Astrocyte (in vitro differentiated cells and primary cell): ENCODE results near the gene ISG15. TPM values are rescaled to one million over a fixed set of nuclear protein-coding genes. Genes with fewer than 3 reads are reported as not detected.
A peak's percentile ranks its signal among the peaks of the same experiment; 100 is the strongest.

ENCODE experiments used
- DNase-seq: peaks from one replicate; pipeline ENCODE4 v3.0.0-alpha.2; 2010; ENCODE audit warnings: low read depth
- FAIRE-seq: peaks from 2 replicates; lab custom pipeline; 2011; peaks lifted over from hg19 to GRCh38; lab: Jason Lieb, UNC
- H2AFZ ChIP-seq: 2 replicates; pipeline ENCODE4 v1.6.0; 2012; ENCODE audit warnings: low read depth, low read length, inconsistent platforms
- H3K27ac ChIP-seq: 2 replicates; pipeline ENCODE4 v1.5.1; 2011; ENCODE audit warnings: low read depth, low read length, inconsistent platforms
- H3K27me3 ChIP-seq: 2 replicates; pipeline ENCODE4 v1.6.0; 2011; ENCODE audit warnings: low read length, inconsistent platforms; ENCODE audit not compliant: insufficient read depth
- H3K36me3 ChIP-seq: 2 replicates; pipeline ENCODE4 v1.5.1; 2011; ENCODE audit warnings: low read length, inconsistent platforms; ENCODE audit not compliant: insufficient read depth
- H3K4me1 ChIP-seq: 2 replicates; pipeline ENCODE4 v1.5.1; 2011; ENCODE audit warnings: low read length, inconsistent platforms; ENCODE audit not compliant: insufficient read depth
- H3K4me2 ChIP-seq: 2 replicates; pipeline ENCODE4 v1.6.0; 2012; ENCODE audit warnings: low read length, inconsistent platforms
- H3K4me3 ChIP-seq: 2 replicates; pipeline ENCODE4 v1.5.1; 2011; ENCODE audit warnings: low read depth, mild to moderate bottlenecking, low read length, inconsistent platforms; ENCODE audit not compliant: insufficient read depth
- H3K79me2 ChIP-seq: 2 replicates; pipeline ENCODE4 v1.6.0; 2012; ENCODE audit warnings: mild to moderate bottlenecking, low read length, inconsistent platforms; ENCODE audit not compliant: insufficient read depth
- H3K9ac ChIP-seq: 2 replicates; pipeline ENCODE4 v1.6.0; 2012; ENCODE audit warnings: mild to moderate bottlenecking, low read length, inconsistent platforms
- H3K9me3 ChIP-seq: 2 replicates; pipeline ENCODE4 v1.5.1; 2012; ENCODE audit warnings: low read depth, mild to moderate bottlenecking, low read length, inconsistent platforms; ENCODE audit not compliant: insufficient read depth
- H4K20me1 ChIP-seq: 2 replicates; pipeline ENCODE4 v1.6.0; 2012; ENCODE audit warnings: low read length, inconsistent platforms; ENCODE audit not compliant: insufficient read depth
- H3K27ac Mint-ChIP-seq: one replicate; pipeline ENCODE4 v1.8.0; 2021; ENCODE audit warnings: mild to moderate bottlenecking, mixed read lengths; ENCODE audit not compliant: unreplicated experiment
- H3K27me3 Mint-ChIP-seq: one replicate; pipeline ENCODE4 v1.8.0; 2021; ENCODE audit warnings: low read depth, mixed read lengths; ENCODE audit not compliant: unreplicated experiment
- H3K36me3 Mint-ChIP-seq: one replicate; pipeline ENCODE4 v1.8.0; 2021; ENCODE audit warnings: low read depth, mixed read lengths; ENCODE audit not compliant: unreplicated experiment
- H3K4me1 Mint-ChIP-seq: one replicate; pipeline ENCODE4 v1.8.0; 2021; ENCODE audit warnings: low read depth, mixed read lengths; ENCODE audit not compliant: unreplicated experiment
- H3K4me3 Mint-ChIP-seq: one replicate; pipeline ENCODE4 v1.8.0; 2021; ENCODE audit warnings: mild to moderate bottlenecking, moderate library complexity, mixed read lengths; ENCODE audit not compliant: unreplicated experiment
- H3K9me3 Mint-ChIP-seq: one replicate; pipeline ENCODE4 v1.8.0; 2021; ENCODE audit warnings: mild to moderate bottlenecking, mixed read lengths; ENCODE audit not compliant: unreplicated experiment
- EZH2 ChIP-seq: IDR thresholded peaks from 2 replicates; pipeline ENCODE4 v1.6.1; 2012; ENCODE audit warnings: mild to moderate bottlenecking, low read length, inconsistent platforms; ENCODE audit not compliant: insufficient read depth
- total RNA-seq: library from RNA; stranded (reverse); gene quantifications from 2 replicates; pipeline ENCODE4 v1.2.1, GENCODE V29; 2021
- TF ChIP-seq, protein P1 (sequence below): IDR thresholded peaks from 2 replicates; pipeline ENCODE4 v1.5.1; 2011; ENCODE audit warnings: low read depth, mild to moderate bottlenecking, inconsistent platforms, low read length, moderate library complexity; ENCODE audit not compliant: insufficient read depth

The ISG15 gene
- total RNA-seq, 1 donor from 2014 or later: 1,830 TPM

DNA sequence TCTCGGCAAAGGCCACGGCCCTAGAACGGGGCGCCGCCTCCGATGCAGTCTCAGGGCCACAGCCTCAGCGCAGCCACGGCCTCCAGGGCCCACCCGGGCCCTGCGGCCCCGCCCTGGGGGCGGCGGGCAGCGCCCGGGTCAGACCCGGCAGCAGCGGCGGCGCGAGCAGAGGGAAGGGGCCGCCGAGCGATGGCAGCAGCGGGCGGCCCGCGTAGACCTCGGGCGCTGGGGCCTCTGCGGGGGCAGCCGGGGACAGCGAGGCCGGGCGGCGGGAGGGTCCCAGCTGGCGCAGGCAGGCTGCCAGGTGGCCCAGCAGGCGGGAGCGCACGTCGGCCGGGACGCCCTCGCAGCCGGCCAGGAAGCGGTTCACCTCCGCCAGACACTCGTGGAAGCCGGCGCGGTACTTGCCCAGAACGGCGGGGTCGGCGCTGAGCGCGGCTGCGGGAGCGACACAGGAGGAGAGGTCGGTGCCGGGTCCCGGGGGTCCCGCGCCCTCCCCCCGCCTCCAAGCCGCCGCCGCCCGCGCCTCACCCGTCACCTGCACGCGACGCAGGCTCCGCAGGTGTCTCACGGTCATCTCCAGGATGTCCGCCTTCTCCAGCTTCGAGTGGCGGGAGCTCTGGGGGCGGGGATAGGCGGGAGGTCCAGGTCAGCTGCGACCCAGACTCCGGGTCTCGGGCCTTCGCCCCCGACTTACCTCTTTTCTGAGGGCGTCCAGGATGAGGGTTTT is 14.1 kb upstream of the ISG15 start:
- no peaks in the 10 kb centered on the region for H3K36me3 ChIP-seq
- FAIRE-seq (no peak), DNase-seq (no peak)
- no peak overlapping the region for H2AFZ ChIP-seq
- no peak overlapping the region for H3K27ac Mint-ChIP-seq
- TF ChIP-seq, protein P1, sequence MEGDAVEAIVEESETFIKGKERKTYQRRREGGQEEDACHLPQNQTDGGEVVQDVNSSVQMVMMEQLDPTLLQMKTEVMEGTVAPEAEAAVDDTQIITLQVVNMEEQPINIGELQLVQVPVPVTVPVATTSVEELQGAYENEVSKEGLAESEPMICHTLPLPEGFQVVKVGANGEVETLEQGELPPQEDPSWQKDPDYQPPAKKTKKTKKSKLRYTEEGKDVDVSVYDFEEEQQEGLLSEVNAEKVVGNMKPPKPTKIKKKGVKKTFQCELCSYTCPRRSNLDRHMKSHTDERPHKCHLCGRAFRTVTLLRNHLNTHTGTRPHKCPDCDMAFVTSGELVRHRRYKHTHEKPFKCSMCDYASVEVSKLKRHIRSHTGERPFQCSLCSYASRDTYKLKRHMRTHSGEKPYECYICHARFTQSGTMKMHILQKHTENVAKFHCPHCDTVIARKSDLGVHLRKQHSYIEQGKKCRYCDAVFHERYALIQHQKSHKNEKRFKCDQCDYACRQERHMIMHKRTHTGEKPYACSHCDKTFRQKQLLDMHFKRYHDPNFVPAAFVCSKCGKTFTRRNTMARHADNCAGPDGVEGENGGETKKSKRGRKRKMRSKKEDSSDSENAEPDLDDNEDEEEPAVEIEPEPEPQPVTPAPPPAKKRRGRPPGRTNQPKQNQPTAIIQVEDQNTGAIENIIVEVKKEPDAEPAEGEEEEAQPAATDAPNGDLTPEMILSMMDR: no peak
- peak; percentile 78 for TF ChIP-seq EZH2
- H4K20me1 ChIP-seq: peaks cover 27% of the 10 kb centered on the region
- H3K4me1 Mint-ChIP-seq: peaks cover 9% of the 10 kb centered on the region
- peak overlapping the region; percentile 59 for H3K4me3 ChIP-seq
- no peaks in the 10 kb centered on the region for H3K79me2 ChIP-seq
- H3K27ac ChIP-seq: peak overlapping the region; percentile 42
- no peaks in the 10 kb centered on the region for H3K27me3 Mint-ChIP-seq
- peak overlapping the region; percentile 97 for H3K9ac ChIP-seq
- no peaks in the 10 kb centered on the region for H3K9me3 Mint-ChIP-seq
- H3K4me1 ChIP-seq: peaks cover 14% of the 10 kb centered on the region
- H3K4me2 ChIP-seq: peak overlapping the region; percentile 95
- H3K36me3 Mint-ChIP-seq: peaks cover 8% of the 10 kb centered on the region
- no peaks in the 10 kb centered on the region for H3K27me3 ChIP-seq
- no peaks in the 10 kb centered on the region for H3K9me3 ChIP-seq
- peak overlapping the region; percentile 79 for H3K4me3 Mint-ChIP-seq

DNA sequence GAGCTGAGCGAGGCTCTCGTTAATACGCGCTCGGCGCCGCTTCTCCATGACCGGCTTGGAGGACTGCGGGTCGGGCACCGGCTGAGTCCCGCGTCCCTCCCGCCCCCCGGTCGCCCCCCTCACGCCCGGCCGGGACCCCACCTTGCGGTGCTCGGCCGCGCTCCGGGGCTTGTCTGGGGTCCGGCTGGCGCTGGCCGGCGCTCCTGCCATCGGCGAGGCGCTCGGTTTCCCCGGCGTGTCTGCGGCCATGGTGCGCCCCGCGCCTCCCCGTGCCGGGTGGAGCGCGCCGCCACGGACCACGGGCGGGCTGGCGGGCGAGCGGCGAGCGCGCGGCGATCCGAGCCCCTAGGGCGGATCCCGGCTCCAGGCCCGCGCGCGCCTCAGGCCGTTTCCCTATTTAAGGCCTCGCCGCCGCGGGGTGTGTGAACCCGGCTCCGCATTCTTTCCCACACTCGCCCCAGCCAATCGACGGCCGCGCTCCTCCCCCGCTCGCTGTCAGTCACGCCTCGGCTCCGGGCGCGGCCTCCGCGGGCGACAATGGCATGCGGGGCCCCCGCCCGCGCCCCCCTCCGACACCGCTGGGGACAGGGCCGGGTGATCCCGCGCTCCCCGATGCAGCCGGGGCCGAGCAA is 13.5 kb upstream of the ISG15 start, which contains the start of gene HES4:
Gene HES4 (minus strand): TSS at position 373 of the 632 bp plus-strand sequence. CDS start 124 bp downstream, at position 249.
- peaks cover 34% of the 10 kb centered on the region for H4K20me1 ChIP-seq
- no peaks in the 10 kb centered on the region for H3K79me2 ChIP-seq
- H3K27ac ChIP-seq: peak within 1 kb of the TSS; percentile 98
- H3K4me3 ChIP-seq: peak within 1 kb of the TSS; percentile 67
- H2AFZ ChIP-seq: peak within 1 kb of the TSS; percentile 61
- no peaks in the 10 kb centered on the region for H3K36me3 ChIP-seq
- H3K4me1 Mint-ChIP-seq: peaks cover 14% of the 10 kb centered on the region
- H3K27me3 ChIP-seq: no peaks in the 10 kb centered on the region
- TF ChIP-seq, protein P1: no peak
- TF ChIP-seq EZH2: no peak
- FAIRE-seq: no peak
- H3K27me3 Mint-ChIP-seq: no peaks in the 10 kb centered on the region
- H3K4me1 ChIP-seq: peaks cover 17% of the 10 kb centered on the region
- H3K27ac Mint-ChIP-seq: peak within 1 kb of the TSS; percentile 99
- H3K36me3 Mint-ChIP-seq: peaks cover 8% of the 10 kb centered on the region
- H3K4me2 ChIP-seq: peak within 1 kb of the TSS; percentile 95
- peak within 1 kb of the TSS; percentile 94 for H3K4me3 Mint-ChIP-seq
- H3K9me3 Mint-ChIP-seq: no peaks in the 10 kb centered on the region
- peak within 1 kb of the TSS; percentile 97 for H3K9ac ChIP-seq
- H3K9me3 ChIP-seq: no peaks in the 10 kb centered on the region
- DNase-seq: peak; percentile 82
